HG03457 (cell line): ENCODE data around the gene DHX36.

ENCODE experiments used
- ATAC-seq: cut with Tn5 transposase; IDR thresholded peaks from one replicate; pipeline ENCODE4 v1.9.1; 2021; ENCODE audit warnings: moderate number of reproducible peaks; ENCODE audit not compliant: unreplicated experiment

DHX36 gene

GRCh38 chr3:154224866-154225265 lies 99.4 kb downstream of the DHX36 start:
- ATAC-seq: no peak

- ATAC-seq: no peak
Measured at GRCh38 chr3:154224366-154224765, 99.9 kb downstream of the DHX36 start.

GRCh38 chr3:154223519-154223918 lies 100.8 kb downstream of the DHX36 start:
- no peak for ATAC-seq
